Sciatic nerve (tissue), 2 donors: Measurements from ENCODE around the gene ADCY6. TPM values are rescaled to one million over a fixed set of nuclear protein-coding genes. Genes with fewer than 3 reads are reported as not detected.
A peak's percentile ranks its signal among the peaks of the same experiment; 100 is the strongest.

Experiments
- ATAC-seq: fragments of 200-7000 bp; cut with Tn5 transposase; one replicate; pipeline ENCODE4 v1.9.1; 2020; ENCODE audit warnings: mild to moderate bottlenecking, moderate library complexity
- DNase-seq: peaks from one replicate; pipeline ENCODE4 v3.0.0-alpha.2; 2020; ENCODE audit warnings: low spot score
- intact Hi-C: fragments of 100-400 bp; cut with DNase I; formaldehyde crosslinking; loops from one replicate; pipeline ENCODE4 v1.14.2; 2022
- microRNA-seq: library from miRNA; unstranded; fragments of <30 nt; microRNA quantifications from one replicate; pipeline ENCODE4 v1.2.0, GENCODE V29; 2020
- total RNA-seq: library from RNA; stranded (reverse); fragmentation: NEBNext Ultra II Directional; extraction: Animal tissue kit (Norgen Biotek cat#: 25700); gene quantifications from one replicate; pipeline ENCODE4 v1.2.1, GENCODE V29; 2021
- donor health status: DM: no; HTN: no; CAD: no.
- donor health status: DM: no; HTN: no; CAD: no.

ADCY6 gene
- total RNA-seq, 1 donor from 2014 or later: 75.9 TPM

GRCh38 chr12:48716493-48717251, 72.2 kb downstream of the ADCY6 start, which contains the start of gene CCNT1:
TSS of gene CCNT1 (minus strand) at chr12:48716707. CDS start at chr12:48716675, 32 bp downstream.
- intact Hi-C loops: no loop called here
- peak; percentile 98 for ATAC-seq

More at GRCh38 chr12:48716493-48717251, 72.2 kb downstream of the ADCY6 start, which contains the start of gene CCNT1:
- peak; percentile 99 for DNase-seq

Small RNAs within 50 kb of the gene (microRNA-seq; reads per million reads assigned to microRNA genes)
- not detected for gene MIR4701

Other genes starting within 250 kb of the ADCY6 start
- gene LALBA, start 219.0 kb downstream of the ADCY6 start, total RNA-seq: not detected
- 27.0 TPM for gene KANSL2, start 106.9 kb downstream of the ADCY6 start, total RNA-seq
- 51.5 TPM for gene CCNT1, start 72.4 kb downstream of the ADCY6 start, total RNA-seq
- gene CACNB3, start 29.4 kb upstream of the ADCY6 start, total RNA-seq: 24.1 TPM
- 60.2 TPM for gene DDX23, start 63.1 kb upstream of the ADCY6 start, total RNA-seq
- 4.5 TPM for gene RND1, start 76.8 kb upstream of the ADCY6 start, total RNA-seq
- 17.8 TPM for gene FKBP11, start 136.4 kb upstream of the ADCY6 start, total RNA-seq
- gene ARF3, start 168.4 kb upstream of the ADCY6 start, total RNA-seq: 112 TPM
- 1.1 TPM for gene WNT10B, start 182.6 kb upstream of the ADCY6 start, total RNA-seq
- not detected for gene WNT1, start 189.2 kb upstream of the ADCY6 start, total RNA-seq
- not detected for gene DDN, start 210.3 kb upstream of the ADCY6 start, total RNA-seq
- 46.4 TPM for gene PRKAG1, start 229.7 kb upstream of the ADCY6 start, total RNA-seq